HG03342 (cell line): Measurements from ENCODE around the gene DMD.
A peak's percentile ranks its signal among the peaks of the same experiment; 100 is the strongest.
"Not testable (repeated sequence)": the region's sequence is repeated elsewhere in the genome, so short reads cannot be mapped to it uniquely, and the experiment has no call there.

Experiments
- ATAC-seq: cut with Tn5 transposase; IDR thresholded peaks from one replicate; pipeline ENCODE4 v1.9.1; 2021; ENCODE audit warnings: mild to moderate bottlenecking, moderate library complexity; ENCODE audit not compliant: unreplicated experiment

Gene DMD

DNA sequence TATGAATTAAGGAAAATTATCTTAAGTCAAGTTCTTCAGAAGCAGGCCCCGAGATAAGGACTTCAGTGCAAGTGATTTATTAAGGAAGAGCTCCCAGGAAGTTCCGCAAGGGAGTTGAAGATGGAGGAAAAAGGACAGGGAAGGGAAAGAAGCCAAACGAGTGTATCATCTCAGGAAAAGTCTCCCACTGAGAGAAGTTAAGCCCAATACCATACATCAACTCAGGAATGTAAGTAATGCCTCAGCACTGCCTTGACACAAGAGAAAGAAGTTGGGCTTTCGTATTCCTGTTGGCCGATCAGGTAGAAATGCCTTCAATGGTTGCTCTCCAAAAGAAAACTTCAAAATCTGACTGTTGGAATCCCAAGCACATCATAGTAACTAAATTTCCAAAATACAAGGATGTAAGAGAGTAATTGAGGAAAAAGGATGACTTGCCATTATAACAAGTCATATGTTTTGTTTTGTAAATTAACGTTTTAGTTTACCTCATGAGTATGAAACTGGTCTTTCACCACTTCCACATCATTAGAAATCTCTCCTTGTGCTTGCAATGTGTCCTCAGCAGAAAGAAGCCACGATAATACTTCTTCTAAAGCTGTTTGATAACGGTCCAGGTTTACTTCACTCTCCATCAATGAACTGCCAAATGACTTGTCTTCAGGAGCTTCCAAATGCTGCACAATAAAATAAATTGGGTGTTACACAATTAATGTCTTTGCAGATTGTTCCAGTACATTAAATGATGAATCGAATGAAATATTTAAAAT, 566.7 kb downstream of the DMD start:
- ATAC-seq, result no peak

DNA sequence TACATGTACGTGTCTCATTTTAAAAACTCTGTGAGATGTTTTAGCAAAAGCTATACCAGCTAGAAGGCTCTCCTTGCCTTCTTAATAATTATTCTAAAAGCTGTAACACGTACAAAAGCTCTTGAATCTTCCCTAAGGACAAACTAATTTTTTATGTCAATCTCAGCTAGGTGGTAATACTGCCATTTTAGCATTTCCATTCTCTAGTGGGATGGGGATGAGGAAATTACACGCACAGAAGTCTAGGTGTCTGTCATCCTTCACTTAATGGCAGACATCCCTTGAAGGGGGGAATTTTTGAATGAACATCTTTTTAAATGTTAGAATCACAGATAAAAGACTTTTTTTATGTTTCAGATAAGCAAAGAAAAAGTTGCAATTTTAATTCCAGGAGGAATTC, 569.1 kb downstream of the DMD start:
- ATAC-seq, result no peak

GRCh38 chrX:32618154-32618553, 593.2 kb downstream of the DMD start:
- ATAC-seq, result no peak

DNA sequence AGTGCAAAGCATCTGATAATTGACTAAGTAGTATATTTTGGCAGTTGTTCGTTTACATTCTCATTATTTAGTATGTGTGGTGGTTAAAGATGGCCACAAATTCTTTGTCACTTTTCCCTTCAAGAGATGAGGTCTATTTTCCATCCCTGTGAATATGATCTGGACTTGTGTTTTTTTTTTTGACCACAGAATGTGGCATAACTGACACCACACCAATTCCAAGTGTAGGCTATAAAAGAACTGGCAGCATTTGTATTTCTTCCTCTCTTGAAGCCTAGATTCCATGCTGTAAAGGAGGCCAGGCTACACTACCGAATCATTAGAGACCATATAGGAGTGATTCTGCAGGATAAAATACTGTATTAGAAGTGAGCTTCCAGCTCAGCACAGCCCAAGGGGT, 596.6 kb downstream of the DMD start:
- no peak for ATAC-seq

- ATAC-seq, result no peak
Measured at GRCh38 chrX:32599156-32599555, 612.2 kb downstream of the DMD start.

DNA sequence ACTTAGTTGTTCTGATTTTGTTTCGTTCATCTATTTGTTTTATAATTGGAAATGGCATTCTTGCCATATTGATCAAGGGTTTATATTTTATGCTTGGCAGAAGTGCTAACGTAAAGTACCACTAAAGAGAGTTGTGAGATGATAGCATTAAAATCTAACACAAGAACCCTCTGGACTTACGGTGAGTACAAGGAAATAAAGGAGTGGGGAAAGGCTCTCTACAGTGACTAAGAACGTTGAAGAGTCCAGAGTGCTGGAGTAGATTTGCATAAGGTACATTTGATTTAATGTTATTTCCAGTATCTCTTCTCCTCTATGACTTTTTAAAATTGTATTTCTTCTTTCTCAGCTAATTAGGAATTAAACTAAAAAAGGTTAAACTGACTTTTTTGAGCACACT, 612.6 kb downstream of the DMD start:
- no peak for ATAC-seq

DNA sequence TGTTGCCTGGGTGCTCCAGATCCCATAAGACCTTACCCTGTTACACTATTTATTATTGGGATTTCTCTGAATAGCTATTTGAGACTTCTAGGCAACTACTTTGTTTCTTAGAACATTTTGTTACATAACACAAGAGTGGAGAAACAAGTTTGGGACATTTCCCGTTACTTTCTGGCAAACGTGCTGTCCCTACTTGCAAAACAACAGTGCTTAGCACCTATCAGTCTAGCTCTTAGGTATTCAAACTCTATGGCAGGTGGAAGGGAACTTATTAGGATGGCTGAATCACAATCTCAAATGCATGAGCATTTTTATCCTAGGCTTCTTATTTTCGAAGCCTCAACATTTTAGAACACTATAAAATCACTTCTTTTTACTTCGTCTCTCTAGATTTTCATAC, 613.6 kb downstream of the DMD start:
- no peak for ATAC-seq

- ATAC-seq, result no peak
Measured at GRCh38 chrX:32592786-32593185, 618.6 kb downstream of the DMD start.

DNA sequence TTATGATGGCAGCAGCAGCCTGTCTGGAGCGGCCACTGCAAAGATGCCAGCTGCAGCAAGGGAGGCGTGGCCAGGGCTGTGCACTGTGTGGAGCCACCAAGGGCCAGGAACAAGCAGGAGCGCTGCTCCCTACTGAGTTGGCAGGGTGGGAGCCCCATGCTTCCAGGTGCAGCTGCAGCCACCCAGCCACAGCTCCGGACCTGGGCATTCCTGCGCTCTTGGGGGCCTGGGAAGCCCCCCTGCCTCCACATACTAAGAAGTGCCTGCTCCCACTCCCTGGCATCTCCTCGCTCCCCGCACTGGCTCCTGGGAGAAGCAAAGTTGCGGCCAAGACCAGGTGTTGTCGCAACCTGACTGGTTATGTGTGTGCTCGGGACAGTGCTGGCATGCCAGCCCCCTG, 619.8 kb downstream of the DMD start:
- ATAC-seq, result no peak

DNA sequence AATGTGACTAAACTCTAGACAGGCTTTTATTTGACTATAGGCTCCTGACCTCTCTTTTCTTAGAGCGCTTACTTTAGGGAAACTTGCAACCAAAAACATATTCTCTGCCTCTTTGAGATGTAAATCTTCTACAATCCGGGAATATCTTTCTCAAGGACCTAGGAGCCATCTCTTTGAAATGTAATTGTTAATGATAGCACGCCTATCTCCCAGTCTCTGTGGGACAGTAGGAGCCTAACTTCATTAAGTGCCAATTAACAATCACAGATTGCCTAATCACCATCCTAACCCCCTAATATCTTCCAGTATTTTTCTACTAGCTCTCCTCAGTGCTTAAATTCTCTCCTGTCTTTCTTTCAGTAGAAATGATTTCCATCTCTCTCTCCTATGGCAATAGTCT, 628.6 kb downstream of the DMD start:
- no peak for ATAC-seq

DNA sequence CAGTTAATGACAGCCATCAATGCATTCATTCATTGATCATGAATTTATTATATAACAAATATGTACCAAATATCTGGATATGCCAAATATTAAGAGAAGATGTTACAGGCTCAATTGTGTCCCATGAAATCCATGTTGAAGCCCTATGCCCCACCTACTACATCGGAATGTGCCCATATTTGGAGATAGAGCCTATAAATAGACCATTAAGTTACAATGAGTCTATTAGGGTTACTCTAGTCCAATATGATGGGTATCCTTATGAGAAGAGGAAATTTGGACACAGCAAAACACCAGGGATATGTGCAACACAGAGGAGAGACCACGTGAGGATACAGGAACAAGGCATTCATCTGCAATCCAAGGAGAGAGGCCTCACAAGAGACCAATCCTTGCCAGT, 634.5 kb downstream of the DMD start:
- no peak for ATAC-seq

DNA sequence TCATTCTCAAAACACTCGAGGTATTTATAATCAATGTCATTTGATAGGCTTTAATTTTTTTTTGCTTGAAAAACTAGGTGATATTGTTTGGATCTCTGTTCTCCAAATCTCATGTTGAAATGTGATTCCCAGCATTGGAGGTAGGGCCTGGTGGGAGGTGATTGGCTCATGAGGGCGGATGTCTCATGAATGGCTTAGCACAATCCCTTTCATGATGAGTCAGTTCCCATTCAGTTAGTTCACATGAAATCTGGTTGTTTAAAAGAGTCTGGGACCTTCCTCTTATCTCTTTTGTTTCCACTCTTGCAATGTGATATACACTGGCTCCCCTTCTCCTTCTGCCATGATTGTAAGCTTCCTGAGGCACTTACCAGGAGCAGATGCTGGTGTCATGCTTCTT, 638.7 kb downstream of the DMD start:
- no peak for ATAC-seq

GRCh38 chrX:32571579-32571978, 639.8 kb downstream of the DMD start:
- ATAC-seq, result no peak

DNA sequence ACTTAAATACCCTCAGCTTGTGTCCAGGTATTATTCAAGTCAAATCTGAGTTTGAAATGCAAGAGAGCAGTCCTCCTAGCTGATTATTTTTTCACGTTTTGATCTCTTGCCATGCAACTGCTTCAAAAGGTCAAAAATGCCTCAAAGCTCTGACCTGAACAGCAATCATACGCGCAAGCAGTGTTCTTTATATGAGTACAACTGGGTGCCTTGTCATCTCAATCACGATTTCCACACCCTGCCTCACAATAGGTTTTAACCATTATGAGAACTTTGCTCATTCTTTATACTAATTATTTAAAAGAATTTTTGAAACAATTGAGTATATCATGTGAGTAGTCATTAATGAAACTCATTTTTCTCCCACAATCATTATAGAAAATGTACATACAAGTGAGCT, 649.1 kb downstream of the DMD start:
- no peak for ATAC-seq

GRCh38 chrX:32545101-32545500, 666.2 kb downstream of the DMD start:
- no peak for ATAC-seq

- ATAC-seq, result no peak
Measured at GRCh38 chrX:32538554-32538953, 672.8 kb downstream of the DMD start.

GRCh38 chrX:32533848-32534247, 677.5 kb downstream of the DMD start:
- ATAC-seq, result peak; percentile 49

DNA sequence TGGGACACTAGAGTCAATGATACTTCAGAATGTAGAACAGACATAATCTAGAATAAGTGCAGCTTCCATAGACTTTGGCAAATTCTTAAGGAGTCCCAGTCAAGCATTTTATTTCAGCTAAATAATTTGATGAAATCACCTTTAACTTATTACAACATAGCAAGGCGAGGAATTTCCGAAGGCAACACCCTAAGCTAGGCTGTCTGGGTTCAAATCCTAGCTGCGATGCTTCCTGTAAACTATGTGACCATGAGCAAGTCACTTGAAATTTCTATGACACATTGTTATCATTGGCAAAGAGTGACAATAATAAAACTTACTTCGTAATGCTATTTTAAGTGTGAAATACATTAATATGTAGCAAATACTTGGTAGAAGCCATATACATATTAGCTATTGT, 679.1 kb downstream of the DMD start:
- no peak for ATAC-seq

GRCh38 chrX:32530802-32531403, 680.4 kb downstream of the DMD start:
- ATAC-seq, result peak; percentile 70

- not testable (repeated sequence) for ATAC-seq
Measured at GRCh38 chrX:32528451-32528850, 682.9 kb downstream of the DMD start.

DNA sequence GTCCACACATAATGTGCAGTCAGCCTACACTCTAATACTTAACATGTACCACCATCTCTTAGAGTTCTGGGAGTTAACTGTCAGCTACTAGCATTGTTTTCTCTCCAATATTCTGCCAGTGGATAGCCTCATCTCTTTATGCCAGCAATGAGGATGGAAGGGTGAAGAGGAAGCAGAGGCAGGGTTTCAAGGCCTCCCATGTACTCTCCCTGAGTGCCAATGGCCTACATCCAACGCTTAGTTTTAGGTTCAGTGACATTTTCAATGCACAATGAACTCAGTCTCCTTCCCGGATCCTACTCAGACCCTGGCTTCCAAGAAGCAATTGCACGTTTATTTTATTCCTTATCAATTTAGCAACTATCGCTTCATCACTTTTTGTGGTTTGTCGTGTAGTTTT, 686.1 kb downstream of the DMD start:
- no peak for ATAC-seq

- no peak for ATAC-seq
Measured at GRCh38 chrX:32524385-32524784, 687.0 kb downstream of the DMD start.

GRCh38 chrX:32520789-32521188, 690.6 kb downstream of the DMD start:
- peak; percentile 66 for ATAC-seq
